Adipocyte (in vitro differentiated cells): Measurements from ENCODE around the gene CEBPE.
A peak's percentile ranks its signal among the peaks of the same experiment; 100 is the strongest.

Source experiments
- DNase-seq: peaks from one replicate; pipeline ENCODE4 v3.0.0-alpha.2; 2015; ENCODE audit warnings: low read depth
- H3K27me3 ChIP-seq: replicated peaks from 2 replicates; pipeline ENCODE4 v1.7.0; 2013; ENCODE audit warnings: mild to moderate bottlenecking, low read length, moderate library complexity; ENCODE audit not compliant: control insufficient read depth, insufficient read depth
- H3K36me3 ChIP-seq: 2 replicates; pipeline ENCODE4 v1.7.0; 2013; ENCODE audit warnings: low read length, mild to moderate bottlenecking, moderate library complexity; ENCODE audit not compliant: control insufficient read depth, insufficient read depth, severe bottlenecking
- H3K4me1 ChIP-seq: 2 replicates; pipeline ENCODE4 v1.7.0; 2013; ENCODE audit warnings: mild to moderate bottlenecking, low read length, moderate library complexity; ENCODE audit not compliant: control insufficient read depth, insufficient read depth
- H3K4me3 ChIP-seq: 2 replicates; pipeline ENCODE4 v1.7.0; 2013; ENCODE audit warnings: mild to moderate bottlenecking, low read length, moderate library complexity
- H3K9ac ChIP-seq: 2 replicates; pipeline ENCODE4 v1.7.0; 2013; ENCODE audit warnings: mild to moderate bottlenecking, low read length, moderate library complexity
- H3K9me3 ChIP-seq: 2 replicates; pipeline ENCODE4 v1.7.0; 2013; ENCODE audit warnings: mild to moderate bottlenecking, low read length, moderate library complexity; ENCODE audit not compliant: control insufficient read depth

Gene CEBPE

GRCh38 chr14:23086565-23086964, 32.5 kb downstream of the CEBPE start:
- Histone ChIP-seq H3K9me3 (no peaks in the 10 kb centered on the region), H3K4me3 (no peak overlapping the region), H3K9ac (no peak overlapping the region), H3K36me3 (peaks cover 85% of the 10 kb centered on the region), H3K4me1 (peaks cover 26% of the 10 kb centered on the region), H3K27me3 (no peaks in the 10 kb centered on the region)
- no peak for DNase-seq

- H3K27me3 ChIP-seq: no peaks in the 10 kb centered on the region
- H3K4me1 ChIP-seq: peaks cover 35% of the 10 kb centered on the region
- H3K9ac ChIP-seq: peak overlapping the region; percentile 51
- peaks cover 87% of the 10 kb centered on the region for H3K36me3 ChIP-seq
- H3K9me3 ChIP-seq: no peaks in the 10 kb centered on the region
- no peak for DNase-seq
- H3K4me3 ChIP-seq: no peak overlapping the region
Observed at GRCh38 chr14:23085458-23085857, 33.6 kb downstream of the CEBPE start.

GRCh38 chr14:23080474-23080873, 38.6 kb downstream of the CEBPE start:
- Histone ChIP-seq H3K36me3 (peaks cover 82% of the 10 kb centered on the region), H3K4me1 (peaks cover 71% of the 10 kb centered on the region), H3K9me3 (no peaks in the 10 kb centered on the region), H3K4me3 (no peak overlapping the region), H3K27me3 (no peaks in the 10 kb centered on the region), H3K9ac (peak overlapping the region; percentile 78)
- no peak for DNase-seq

- H3K9me3 ChIP-seq: no peaks in the 10 kb centered on the region
- peaks cover 82% of the 10 kb centered on the region for H3K36me3 ChIP-seq
- DNase-seq: peak; percentile 28
- H3K4me1 ChIP-seq: peaks cover 69% of the 10 kb centered on the region
- H3K4me3 ChIP-seq: peak overlapping the region; percentile 23
- no peaks in the 10 kb centered on the region for H3K27me3 ChIP-seq
- peak overlapping the region; percentile 78 for H3K9ac ChIP-seq
Observed at GRCh38 chr14:23079716-23080115, 39.3 kb downstream of the CEBPE start.

GRCh38 chr14:23078692-23079116, 40.4 kb downstream of the CEBPE start:
- H3K4me3 ChIP-seq: peak overlapping the region; percentile 23
- no peaks in the 10 kb centered on the region for H3K27me3 ChIP-seq
- H3K9ac ChIP-seq: peak overlapping the region; percentile 88
- H3K4me1 ChIP-seq: peaks cover 67% of the 10 kb centered on the region
- H3K9me3 ChIP-seq: no peaks in the 10 kb centered on the region
- peaks cover 88% of the 10 kb centered on the region for H3K36me3 ChIP-seq
- peak; percentile 93 for DNase-seq

- peak overlapping the region; percentile 88 for H3K9ac ChIP-seq
- H3K27me3 ChIP-seq: no peaks in the 10 kb centered on the region
- H3K4me1 ChIP-seq: peaks cover 68% of the 10 kb centered on the region
- H3K4me3 ChIP-seq: peak overlapping the region; percentile 9
- H3K36me3 ChIP-seq: peaks cover 89% of the 10 kb centered on the region
- H3K9me3 ChIP-seq: no peaks in the 10 kb centered on the region
- DNase-seq: no peak
Observed at GRCh38 chr14:23077962-23078361, 41.1 kb downstream of the CEBPE start.

GRCh38 chr14:23076785-23077408, 42.2 kb downstream of the CEBPE start:
- Histone ChIP-seq H3K36me3 (peaks cover 92% of the 10 kb centered on the region), H3K9ac (peak overlapping the region; percentile 88), H3K4me1 (peaks cover 73% of the 10 kb centered on the region), H3K4me3 (peak overlapping the region; percentile 46), H3K27me3 (no peaks in the 10 kb centered on the region), H3K9me3 (no peaks in the 10 kb centered on the region)
- DNase-seq: peak; percentile 72

- Histone ChIP-seq H3K9me3 (no peaks in the 10 kb centered on the region), H3K36me3 (peaks cover 73% of the 10 kb centered on the region), H3K4me3 (no peak overlapping the region), H3K27me3 (no peaks in the 10 kb centered on the region), H3K9ac (peak overlapping the region; percentile 39), H3K4me1 (peaks cover 69% of the 10 kb centered on the region)
- no peak for DNase-seq
Observed at GRCh38 chr14:23074906-23075305, 44.1 kb downstream of the CEBPE start.

GRCh38 chr14:23071921-23072539, 47.0 kb downstream of the CEBPE start:
- Histone ChIP-seq H3K4me1 (peaks cover 63% of the 10 kb centered on the region), H3K4me3 (peak overlapping the region; percentile 95), H3K9me3 (no peaks in the 10 kb centered on the region), H3K27me3 (no peaks in the 10 kb centered on the region), H3K9ac (peak overlapping the region; percentile 99), H3K36me3 (peaks cover 72% of the 10 kb centered on the region)
- no peak for DNase-seq

- Histone ChIP-seq H3K36me3 (peaks cover 70% of the 10 kb centered on the region), H3K4me1 (peaks cover 62% of the 10 kb centered on the region), H3K9ac (peak overlapping the region; percentile 99), H3K9me3 (no peaks in the 10 kb centered on the region), H3K4me3 (peak overlapping the region; percentile 95), H3K27me3 (no peaks in the 10 kb centered on the region)
- peak; percentile 96 for DNase-seq
Observed at GRCh38 chr14:23071244-23071920, 47.7 kb downstream of the CEBPE start.

GRCh38 chr14:23070262-23071129, 48.6 kb downstream of the CEBPE start:
- DNase-seq: peak; percentile 49
- Histone ChIP-seq H3K36me3 (peaks cover 70% of the 10 kb centered on the region), H3K9me3 (no peaks in the 10 kb centered on the region), H3K4me1 (peaks cover 61% of the 10 kb centered on the region), H3K9ac (peak overlapping the region; percentile 99), H3K27me3 (no peaks in the 10 kb centered on the region), H3K4me3 (peak overlapping the region; percentile 95)
